ENCODE results near the gene AP1B1. TPM values are rescaled to one million over a fixed set of nuclear protein-coding genes. Genes with fewer than 3 reads are reported as not detected.

AP1B1 gene
- total RNA-seq, 1 experiment from 2014 or later = 40.3 TPM

DNA sequence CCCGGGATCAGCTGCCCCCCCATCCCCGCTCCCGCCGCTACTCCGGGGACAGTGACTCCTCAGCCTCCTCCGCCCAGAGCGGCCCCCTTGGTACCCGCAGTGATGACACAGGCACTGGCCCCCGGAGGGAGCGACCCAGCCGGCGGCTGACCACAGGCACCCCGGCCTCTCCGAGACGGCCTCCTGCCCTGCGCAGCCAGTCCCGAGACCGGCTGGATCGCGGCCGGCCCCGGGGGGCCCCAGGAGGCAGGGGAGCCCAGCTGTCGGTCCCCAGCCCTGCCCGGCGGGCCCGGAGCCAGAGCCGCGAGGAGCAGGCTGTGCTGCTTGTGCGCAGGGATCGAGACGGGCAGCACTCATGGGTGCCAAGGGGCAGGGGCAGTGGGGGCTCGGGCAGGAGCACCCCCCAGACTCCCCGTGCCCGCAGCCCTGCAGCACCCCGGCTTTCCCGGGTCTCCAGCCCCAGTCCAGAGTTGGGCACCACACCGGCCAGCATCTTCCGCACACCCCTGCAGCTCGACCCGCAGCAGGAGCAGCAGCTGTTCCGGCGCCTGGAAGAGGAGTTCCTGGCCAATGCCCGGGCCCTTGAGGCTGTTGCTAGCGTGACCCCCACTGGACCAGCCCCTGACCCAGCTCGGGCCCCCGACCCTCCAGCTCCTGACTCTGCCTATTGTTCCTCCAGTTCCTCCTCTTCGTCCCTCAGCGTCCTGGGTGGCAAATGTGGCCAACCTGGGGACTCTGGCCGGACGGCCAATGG is 76.7 kb downstream of the AP1B1 start:
- Histone ChIP-seq H3K27ac (ENCODE audit: low read length) (no peak overlapping the region), H3K79me2 (ENCODE audit: low read length) (no peaks in the 10 kb centered on the region), H4K20me1 (ENCODE audit: insufficient read depth, low read depth, low read length) (peaks cover 15% of the 10 kb centered on the region), H3K36me3 (ENCODE audit: insufficient read depth, low read length) (no peaks in the 10 kb centered on the region; the same call in 1 of the 2 replicates), H3K9ac (ENCODE audit: low read length) (no peak overlapping the region), H3K27me3 (ENCODE audit: low read length) (no peaks in the 10 kb centered on the region), H3K4me1 (ENCODE audit: low read length) (peaks cover 7% of the 10 kb centered on the region), H3K9me2 (replicated peaks; ENCODE audit: insufficient read depth, low read length) (no peaks in the 10 kb centered on the region), H3K9me3 (ENCODE audit: low read length) (no peaks in the 10 kb centered on the region), H2AFZ (ENCODE audit: low read length) (no peak overlapping the region), H3K4me3 (ENCODE audit: low read length) (no peak overlapping the region), H3K4me2 (ENCODE audit: low read depth, low read length, poor library complexity, severe bottlenecking) (no peak overlapping the region)
- no peak for DNase-seq

DNA sequence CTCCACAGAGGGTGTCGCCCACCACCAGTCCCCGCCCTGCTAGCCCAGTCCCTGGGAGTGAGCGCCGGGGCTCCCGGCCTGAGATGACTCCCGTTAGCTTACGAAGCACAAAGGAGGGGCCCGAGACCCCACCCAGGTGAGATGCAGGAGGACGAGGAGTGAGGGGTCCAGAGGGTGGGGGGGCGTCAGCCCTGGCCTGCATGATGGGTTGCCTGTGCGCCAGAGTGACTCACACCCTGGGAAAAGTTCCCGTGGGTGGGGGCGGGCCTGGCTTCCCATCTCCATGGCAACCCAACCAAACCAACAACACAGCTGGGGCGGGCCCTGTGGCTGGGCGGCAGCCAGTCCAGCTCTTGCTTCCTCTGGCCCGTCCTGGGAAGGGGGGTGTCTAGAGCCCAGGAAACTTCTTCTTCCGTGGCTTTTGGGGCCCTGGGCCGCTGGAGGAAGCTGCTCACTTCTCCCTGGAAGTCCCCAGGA is 77.5 kb downstream of the AP1B1 start:
- Histone ChIP-seq H3K9me3 (ENCODE audit: low read length) (no peaks in the 10 kb centered on the region), H3K4me2 (ENCODE audit: low read depth, low read length, poor library complexity, severe bottlenecking) (no peak overlapping the region), H4K20me1 (ENCODE audit: insufficient read depth, low read depth, low read length) (peaks cover 15% of the 10 kb centered on the region), H3K27ac (ENCODE audit: low read length) (no peak overlapping the region), H3K79me2 (ENCODE audit: low read length) (no peaks in the 10 kb centered on the region), H3K27me3 (ENCODE audit: low read length) (no peaks in the 10 kb centered on the region), H3K36me3 (ENCODE audit: insufficient read depth, low read length) (no peaks in the 10 kb centered on the region; the same call in 1 of the 2 replicates), H3K9me2 (replicated peaks; ENCODE audit: insufficient read depth, low read length) (no peaks in the 10 kb centered on the region), H3K4me3 (ENCODE audit: low read length) (no peak overlapping the region), H3K4me1 (ENCODE audit: low read length) (peaks cover 9% of the 10 kb centered on the region), H2AFZ (ENCODE audit: low read length) (no peak overlapping the region), H3K9ac (ENCODE audit: low read length) (no peak overlapping the region)
- peak; percentile 58 for DNase-seq

DNA sequence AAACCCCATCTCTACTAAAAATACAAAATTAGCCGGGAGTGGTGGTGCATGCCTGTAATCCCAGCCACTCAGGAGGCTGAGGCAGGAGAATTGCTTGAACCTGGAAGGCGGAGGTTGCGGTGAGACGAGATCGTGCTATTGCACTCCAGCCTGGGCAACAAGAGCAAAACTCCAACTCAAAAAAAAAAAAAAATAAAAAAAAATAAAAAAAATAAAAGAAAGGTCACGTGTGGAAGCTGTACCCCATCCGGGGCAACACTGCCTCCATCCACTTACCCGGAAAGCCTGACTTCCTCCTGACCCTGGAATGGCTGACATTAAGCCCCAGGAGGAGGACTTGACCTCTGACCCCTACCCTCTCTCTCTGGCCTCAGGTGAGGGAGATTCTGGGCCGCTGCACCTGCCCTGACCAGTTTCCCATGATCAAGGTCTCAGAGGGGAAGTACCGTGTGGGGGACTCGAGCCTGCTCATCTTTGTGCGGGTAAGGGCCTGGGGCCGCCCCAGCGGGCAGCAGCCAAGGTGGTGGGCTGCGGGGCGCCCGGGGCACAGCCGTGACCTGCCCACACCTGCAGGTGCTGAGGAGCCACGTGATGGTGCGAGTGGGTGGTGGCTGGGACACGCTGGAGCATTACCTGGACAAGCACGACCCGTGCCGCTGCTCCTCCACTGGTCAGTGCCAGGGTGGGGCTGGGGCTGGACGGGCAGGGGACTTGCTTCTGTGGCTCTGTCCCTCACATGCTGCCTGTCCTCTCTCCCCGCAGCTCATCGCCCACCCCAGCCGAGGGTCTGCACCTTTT is 78.1 kb downstream of the AP1B1 start:
- Histone ChIP-seq H3K79me2 (ENCODE audit: low read length) (no peaks in the 10 kb centered on the region), H3K9me3 (ENCODE audit: low read length) (no peaks in the 10 kb centered on the region), H3K27me3 (ENCODE audit: low read length) (no peaks in the 10 kb centered on the region), H3K36me3 (ENCODE audit: insufficient read depth, low read length) (no peaks in the 10 kb centered on the region; the same call in 1 of the 2 replicates), H3K4me1 (ENCODE audit: low read length) (peaks cover 9% of the 10 kb centered on the region), H3K9ac (ENCODE audit: low read length) (no peak overlapping the region), H2AFZ (ENCODE audit: low read length) (no peak overlapping the region), H3K4me3 (ENCODE audit: low read length) (no peak overlapping the region), H4K20me1 (ENCODE audit: insufficient read depth, low read depth, low read length) (peaks cover 15% of the 10 kb centered on the region), H3K9me2 (replicated peaks; ENCODE audit: insufficient read depth, low read length) (no peaks in the 10 kb centered on the region), H3K4me2 (ENCODE audit: low read depth, low read length, poor library complexity, severe bottlenecking) (no peak overlapping the region), H3K27ac (ENCODE audit: low read length) (no peak overlapping the region)
- DNase-seq = no peak

DNA sequence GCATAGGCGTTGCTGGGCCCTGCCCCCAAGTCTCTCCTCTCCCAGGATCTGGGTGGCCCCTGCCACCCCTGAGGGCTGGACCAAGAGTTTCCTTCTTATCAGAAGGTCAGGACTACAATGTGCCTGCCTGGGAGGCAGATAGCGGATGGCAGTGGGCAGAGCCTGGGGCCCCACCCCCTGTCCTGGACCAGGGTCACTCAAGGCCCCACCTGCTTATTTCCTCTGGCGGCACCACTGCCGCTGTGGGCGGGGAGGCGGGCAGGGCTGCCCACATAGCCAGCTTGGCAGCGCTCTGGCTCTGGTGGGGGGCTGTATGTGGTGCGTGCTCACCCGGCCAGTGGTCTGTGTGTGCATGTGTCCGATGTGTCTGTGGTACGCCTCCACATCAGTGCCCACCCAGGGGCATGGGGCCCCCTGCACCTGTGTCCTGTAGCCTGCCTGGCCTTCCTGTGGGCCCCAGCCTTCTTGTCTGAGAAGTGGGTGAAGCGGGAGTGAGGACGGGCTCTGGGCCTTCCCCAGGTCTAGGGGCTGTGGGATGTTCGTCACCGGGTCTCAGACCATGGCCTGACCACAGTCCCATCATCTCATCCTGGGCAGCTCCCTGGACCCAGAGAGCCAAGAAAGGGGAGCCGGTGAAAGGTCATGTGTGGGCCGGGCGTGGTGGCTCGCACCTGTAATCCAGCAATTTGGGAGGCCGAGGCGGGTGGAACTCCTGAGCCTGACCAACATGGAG is 78.9 kb downstream of the AP1B1 start:
- H3K36me3 ChIP-seq (ENCODE audit: insufficient read depth, low read length) = no peaks in the 10 kb centered on the region; the same call in 1 of the 2 replicates
- no peak for DNase-seq
- no peaks in the 10 kb centered on the region for H3K9me3 ChIP-seq (ENCODE audit: low read length)
- peaks cover 15% of the 10 kb centered on the region for H4K20me1 ChIP-seq (ENCODE audit: insufficient read depth, low read depth, low read length)
- no peaks in the 10 kb centered on the region for H3K9me2 ChIP-seq (replicated peaks; ENCODE audit: insufficient read depth, low read length)
- H3K79me2 ChIP-seq (ENCODE audit: low read length) = no peaks in the 10 kb centered on the region
- no peak overlapping the region for H3K9ac ChIP-seq (ENCODE audit: low read length)
- H3K27me3 ChIP-seq (ENCODE audit: low read length) = no peaks in the 10 kb centered on the region
- no peak overlapping the region for H3K4me3 ChIP-seq (ENCODE audit: low read length)
- no peak overlapping the region for H3K27ac ChIP-seq (ENCODE audit: low read length)
- H3K4me2 ChIP-seq (ENCODE audit: low read depth, low read length, poor library complexity, severe bottlenecking) = no peak overlapping the region
- peaks cover 9% of the 10 kb centered on the region for H3K4me1 ChIP-seq (ENCODE audit: low read length)
- no peak overlapping the region for H2AFZ ChIP-seq (ENCODE audit: low read length)

DNA sequence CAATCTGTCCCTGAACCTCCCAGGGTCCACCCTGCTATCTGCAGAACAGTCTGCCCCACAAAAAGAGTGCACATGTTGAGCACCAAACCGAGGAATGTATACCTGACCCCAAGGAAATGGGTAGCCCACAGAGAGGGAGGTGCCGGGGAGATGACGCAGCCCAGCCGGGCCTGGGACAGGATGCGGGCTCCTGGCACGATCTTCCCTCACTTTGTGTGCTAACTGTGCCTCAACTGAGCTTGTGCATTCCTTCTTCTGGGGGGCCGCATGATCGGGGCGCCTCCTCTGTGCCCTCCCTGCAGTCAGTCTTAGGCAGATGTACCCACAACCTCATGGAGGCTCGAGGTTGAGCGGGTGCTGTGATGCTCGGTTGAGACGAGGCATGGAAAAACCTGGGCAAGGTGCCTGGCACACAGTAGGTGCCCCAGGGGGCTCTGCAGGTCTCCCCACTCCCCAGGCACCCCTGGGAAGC is 79.5 kb downstream of the AP1B1 start:
- no peaks in the 10 kb centered on the region for H3K9me2 ChIP-seq (replicated peaks; ENCODE audit: insufficient read depth, low read length)
- H3K4me3 ChIP-seq (ENCODE audit: low read length) = no peak overlapping the region
- H3K36me3 ChIP-seq (ENCODE audit: insufficient read depth, low read length) = no peaks in the 10 kb centered on the region; the same call in 1 of the 2 replicates
- DNase-seq = no peak
- H3K27me3 ChIP-seq (ENCODE audit: low read length) = no peaks in the 10 kb centered on the region
- no peak overlapping the region for H3K9ac ChIP-seq (ENCODE audit: low read length)
- no peak overlapping the region for H3K27ac ChIP-seq (ENCODE audit: low read length)
- H2AFZ ChIP-seq (ENCODE audit: low read length) = no peak overlapping the region
- no peak overlapping the region for H3K4me2 ChIP-seq (ENCODE audit: low read depth, low read length, poor library complexity, severe bottlenecking)
- peaks cover 15% of the 10 kb centered on the region for H4K20me1 ChIP-seq (ENCODE audit: insufficient read depth, low read depth, low read length)
- H3K4me1 ChIP-seq (ENCODE audit: low read length) = peaks cover 9% of the 10 kb centered on the region
- no peaks in the 10 kb centered on the region for H3K79me2 ChIP-seq (ENCODE audit: low read length)
- H3K9me3 ChIP-seq (ENCODE audit: low read length) = no peaks in the 10 kb centered on the region

DNA sequence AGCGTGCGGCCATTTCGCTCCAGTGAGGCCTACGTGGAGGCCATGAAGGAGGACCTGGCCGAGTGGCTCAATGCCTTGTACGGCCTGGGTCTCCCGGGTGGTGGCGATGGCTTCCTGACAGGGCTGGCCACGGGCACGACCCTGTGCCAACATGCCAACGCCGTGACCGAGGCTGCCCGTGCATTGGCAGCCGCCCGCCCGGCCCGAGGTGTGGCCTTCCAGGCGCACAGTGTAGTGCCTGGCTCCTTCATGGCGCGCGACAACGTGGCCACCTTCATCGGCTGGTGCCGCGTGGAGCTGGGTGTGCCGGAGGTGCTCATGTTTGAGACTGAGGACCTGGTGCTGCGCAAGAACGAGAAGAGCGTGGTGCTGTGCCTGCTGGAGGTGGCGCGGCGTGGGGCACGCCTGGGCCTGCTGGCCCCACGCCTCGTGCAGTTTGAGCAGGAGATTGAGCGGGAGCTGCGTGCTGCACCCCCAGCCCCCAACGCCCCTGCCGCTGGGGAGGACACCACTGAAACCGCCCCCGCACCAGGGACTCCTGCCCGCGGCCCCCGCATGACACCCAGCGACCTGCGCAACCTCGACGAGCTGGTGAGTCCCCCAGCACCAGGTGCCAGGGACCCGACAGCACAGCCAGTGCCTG is 80.1 kb downstream of the AP1B1 start:
- H4K20me1 ChIP-seq (ENCODE audit: insufficient read depth, low read depth, low read length) = peaks cover 15% of the 10 kb centered on the region
- H3K9me3 ChIP-seq (ENCODE audit: low read length) = no peaks in the 10 kb centered on the region
- H3K79me2 ChIP-seq (ENCODE audit: low read length) = no peaks in the 10 kb centered on the region
- no peaks in the 10 kb centered on the region for H3K27me3 ChIP-seq (ENCODE audit: low read length)
- H3K4me2 ChIP-seq (ENCODE audit: low read depth, low read length, poor library complexity, severe bottlenecking) = no peak overlapping the region
- no peak overlapping the region for H3K27ac ChIP-seq (ENCODE audit: low read length)
- no peak overlapping the region for H3K4me3 ChIP-seq (ENCODE audit: low read length)
- H3K4me1 ChIP-seq (ENCODE audit: low read length) = peaks cover 12% of the 10 kb centered on the region
- no peak for DNase-seq
- no peaks in the 10 kb centered on the region for H3K9me2 ChIP-seq (replicated peaks; ENCODE audit: insufficient read depth, low read length)
- no peak overlapping the region for H3K9ac ChIP-seq (ENCODE audit: low read length)
- H3K36me3 ChIP-seq (ENCODE audit: insufficient read depth, low read length) = no peaks in the 10 kb centered on the region; the same call in 1 of the 2 replicates
- H2AFZ ChIP-seq (ENCODE audit: low read length) = no peak overlapping the region

DNA sequence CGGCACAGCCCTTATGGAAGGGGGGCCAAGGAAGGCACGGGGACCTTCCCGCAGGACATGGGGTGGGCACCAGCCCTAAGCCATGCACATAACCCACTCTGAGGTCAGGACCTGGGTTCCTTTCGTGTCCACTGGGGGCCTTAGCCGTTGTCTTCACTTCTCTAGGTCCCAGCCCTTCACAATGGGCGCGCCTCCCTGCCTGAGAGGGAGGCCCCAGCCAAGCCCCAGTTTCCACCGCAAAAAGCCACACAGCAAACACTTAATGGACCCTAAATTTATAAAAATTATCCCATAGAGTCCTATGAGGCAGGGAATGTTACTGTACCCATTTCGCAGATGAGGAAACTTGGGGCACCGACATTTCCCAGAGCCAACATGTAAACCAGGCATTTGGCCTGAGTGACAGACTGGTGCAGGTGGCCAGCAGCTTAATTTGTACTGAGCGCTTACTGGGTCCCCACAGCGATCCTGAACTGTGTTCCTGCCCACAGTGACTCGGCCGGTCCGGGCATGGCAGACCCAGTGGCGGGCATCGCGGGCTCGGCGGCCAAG is 80.7 kb downstream of the AP1B1 start:
- H3K4me1 ChIP-seq (ENCODE audit: low read length) = peaks cover 9% of the 10 kb centered on the region
- H3K9ac ChIP-seq (ENCODE audit: low read length) = no peak overlapping the region
- H3K4me2 ChIP-seq (ENCODE audit: low read depth, low read length, poor library complexity, severe bottlenecking) = no peak overlapping the region
- no peaks in the 10 kb centered on the region for H3K27me3 ChIP-seq (ENCODE audit: low read length)
- H3K9me2 ChIP-seq (replicated peaks; ENCODE audit: insufficient read depth, low read length) = no peaks in the 10 kb centered on the region
- H3K36me3 ChIP-seq (ENCODE audit: insufficient read depth, low read length) = no peaks in the 10 kb centered on the region
- H2AFZ ChIP-seq (ENCODE audit: low read length) = no peak overlapping the region
- no peaks in the 10 kb centered on the region for H3K9me3 ChIP-seq (ENCODE audit: low read length)
- no peaks in the 10 kb centered on the region for H3K79me2 ChIP-seq (ENCODE audit: low read length)
- no peak overlapping the region for H3K4me3 ChIP-seq (ENCODE audit: low read length)
- H3K27ac ChIP-seq (ENCODE audit: low read length) = no peak overlapping the region
- peaks cover 9% of the 10 kb centered on the region for H4K20me1 ChIP-seq (ENCODE audit: insufficient read depth, low read depth, low read length)
- no peak for DNase-seq
